H1 (cell line): ENCODE data around the gene MTFR2. TPM values are rescaled to one million over a fixed set of nuclear protein-coding genes. Genes with fewer than 3 reads are reported as not detected.

Experiments used
- CTCF ChIA-PET: fragments of 300-600 bp; sonication (Branson Sonifier 250); formaldehyde crosslinking; loops from one replicate; lab custom pipeline; 2021; ENCODE audit not compliant: partially characterized antibody; lab: Charles Lee
- POLR2A ChIA-PET: fragments of 300-600 bp; sonication (Branson Sonifier 250); formaldehyde crosslinking; loops from one replicate; lab custom pipeline; 2021; ENCODE audit warnings: inconsistent platforms; ENCODE audit not compliant: partially characterized antibody; lab: Charles Lee
- DNase-seq, 2 experiments: peaks; one replicate each; pipeline versions ENCODE4 v3.0.0 to v3.0.0-alpha.2; 2010 to 2022; ENCODE audit warnings: low spot score in 2 of 2, low read depth in 1 of 2, mixed read lengths in 1 of 2
- FAIRE-seq: peaks from 2 replicates; lab custom pipeline; 2011; peaks lifted over from hg19 to GRCh38; lab: Jason Lieb, UNC
- H2AFZ ChIP-seq: 2 replicates; pipeline ENCODE4 v1.8.1; 2012; ENCODE audit warnings: low read length, inconsistent platforms
- H2AK5ac ChIP-seq: 2 replicates; pipeline ENCODE4 v1.6.1; 2013; ENCODE audit warnings: low read depth, low read length
- H2BK120ac ChIP-seq: replicated peaks from 2 replicates; pipeline ENCODE3; 2013; ENCODE audit warnings: low read depth, low read length, inconsistent platforms
- H2BK12ac ChIP-seq: 2 replicates; pipeline ENCODE4 v1.6.1; 2013; ENCODE audit warnings: low read depth, low read length
- H2BK15ac ChIP-seq: 2 replicates; pipeline ENCODE4 v1.6.1; 2013; ENCODE audit warnings: low read length
- H2BK20ac ChIP-seq: 2 replicates; pipeline ENCODE4 v1.6.1; 2013; ENCODE audit warnings: low read length
- H2BK5ac ChIP-seq: 2 replicates; pipeline ENCODE4 v1.6.1; 2013; ENCODE audit warnings: low read depth, low read length
- H3K14ac ChIP-seq: 2 replicates; pipeline ENCODE4 v1.6.1; 2013; ENCODE audit warnings: inconsistent platforms; ENCODE audit not compliant: insufficient read length
- H3K18ac ChIP-seq: 2 replicates; pipeline ENCODE4 v1.6.1; 2013; ENCODE audit warnings: low read length; ENCODE audit errors: extremely low read depth
- H3K23ac ChIP-seq: 2 replicates; pipeline ENCODE4 v1.6.1; 2013; ENCODE audit warnings: inconsistent platforms; ENCODE audit not compliant: insufficient read length
- H3K23me2 ChIP-seq: 2 replicates; pipeline ENCODE4 v1.6.1; 2013; ENCODE audit warnings: low read depth, low read length
- H3K27ac ChIP-seq: 2 replicates; pipeline ENCODE4 v1.6.1; 2011; ENCODE audit warnings: low read depth, low read length, inconsistent platforms
- H3K27me3 ChIP-seq, 4 experiments: replicated peaks in 1 of 4; 1 replicate in 1 of 4; 2 replicates in 3 of 4; pipeline versions ENCODE4 v1.6.1 to v1.8.1; 2011 to 2013; ENCODE audit warnings: low read length in 3 of 4, mild to moderate bottlenecking in 3 of 4, inconsistent platforms in 2 of 4, mixed read lengths in 2 of 4, moderate library complexity in 1 of 4; ENCODE audit not compliant: control insufficient read depth in 3 of 4, insufficient read depth in 3 of 4; ENCODE audit errors: extremely low read depth in 1 of 4
- H3K36me3 ChIP-seq, 4 experiments: 2 replicates each; pipeline versions ENCODE4 v1.6.1 to v1.8.1; 2011 to 2013; ENCODE audit warnings: mild to moderate bottlenecking in 4 of 4, low read length in 3 of 4, moderate library complexity in 2 of 4, control low read depth in 1 of 4, inconsistent platforms in 1 of 4; ENCODE audit not compliant: insufficient read depth in 4 of 4, control insufficient read depth in 2 of 4
- H3K4ac ChIP-seq: replicated peaks from 2 replicates; pipeline ENCODE3; 2013; ENCODE audit warnings: low read length, low read depth, mixed read lengths, inconsistent platforms; ENCODE audit not compliant: insufficient read length
- H3K4me1 ChIP-seq, 4 experiments: replicated peaks in 1 of 4; 1 replicate in 1 of 4; 2 replicates in 3 of 4; pipeline versions ENCODE4 v1.6.1 to v1.8.1; 2011 to 2013; ENCODE audit warnings: low read length in 3 of 4, inconsistent platforms in 2 of 4, mixed read lengths in 1 of 4; ENCODE audit not compliant: insufficient read depth in 4 of 4, control insufficient read depth in 3 of 4
- H3K4me2 ChIP-seq, 2 experiments: 2 replicates each; pipeline versions ENCODE4 v1.6.1 to v1.8.1; 2011 to 2013; ENCODE audit warnings: low read depth in 2 of 2, low read length in 2 of 2, control low read depth in 1 of 2, inconsistent platforms in 1 of 2, mild to moderate bottlenecking in 1 of 2; ENCODE audit not compliant: insufficient read depth in 1 of 2
- H3K4me3 ChIP-seq, 4 experiments: fragments of 200-600, 300-600 bp in 1 of 4; sonication (generic), shearing (Covaris generic), sonication (Bioruptor Twin) in 1 of 4; 2 replicates each; pipeline versions ENCODE4 v1.5.1 to v1.8.1; 2011 to 2016; ENCODE audit warnings: low read length in 4 of 4, low read depth in 3 of 4, control low read depth in 2 of 4, inconsistent platforms in 2 of 4, mild to moderate bottlenecking in 2 of 4, mixed read lengths in 1 of 4, moderate library complexity in 1 of 4; ENCODE audit not compliant: insufficient read depth in 2 of 4; ENCODE audit errors: extremely low read depth in 1 of 4
- H3K56ac ChIP-seq: replicated peaks from 2 replicates; pipeline ENCODE3; 2013; ENCODE audit warnings: low read depth, mild to moderate bottlenecking, mixed read lengths, low read length, inconsistent platforms; ENCODE audit not compliant: insufficient read length
- H3K79me1 ChIP-seq: 2 replicates; pipeline ENCODE4 v1.6.1; 2013; ENCODE audit warnings: low read depth, low read length, control low read depth
- H3K79me2 ChIP-seq, 2 experiments: 2 replicates each; pipeline versions ENCODE4 v1.6.1 to v1.8.1; 2012 to 2013; ENCODE audit warnings: low read length in 2 of 2, mild to moderate bottlenecking in 2 of 2, inconsistent platforms in 1 of 2; ENCODE audit not compliant: insufficient read depth in 2 of 2, control insufficient read depth in 1 of 2
- H3K9ac ChIP-seq, 4 experiments: replicated peaks in 1 of 4; 1 replicate in 1 of 4; 2 replicates in 3 of 4; pipeline versions ENCODE4 v1.6.1 to v1.8.1; 2011 to 2013; ENCODE audit warnings: low read depth in 3 of 4, low read length in 3 of 4, control low read depth in 2 of 4, mild to moderate bottlenecking in 2 of 4, moderate library complexity in 2 of 4, inconsistent platforms in 1 of 4; ENCODE audit errors: extremely low read depth in 1 of 4
- H3K9me3 ChIP-seq, 2 experiments: 2 replicates each; pipeline versions ENCODE4 v1.6.1 to v1.8.1; 2012 to 2013; ENCODE audit warnings: mild to moderate bottlenecking in 2 of 2, moderate library complexity in 2 of 2, control low read depth in 1 of 2, inconsistent platforms in 1 of 2, low read depth in 1 of 2, low read length in 1 of 2, mixed read lengths in 1 of 2; ENCODE audit not compliant: insufficient read depth in 2 of 2
- H4K20me1 ChIP-seq, 2 experiments: replicated peaks in 1 of 2; 2 replicates each; pipeline versions ENCODE3 to v1.8.1; 2011 to 2013; ENCODE audit warnings: inconsistent platforms in 2 of 2, low read length in 2 of 2, mild to moderate bottlenecking in 1 of 2; ENCODE audit not compliant: insufficient read depth in 2 of 2, control insufficient read depth in 1 of 2
- H4K5ac ChIP-seq: 2 replicates; pipeline ENCODE4 v1.6.1; 2013; ENCODE audit warnings: low read length, low read depth, mixed read lengths, inconsistent platforms; ENCODE audit not compliant: insufficient read length
- H4K8ac ChIP-seq: 2 replicates; pipeline ENCODE4 v1.8.0; 2013; ENCODE audit warnings: mild to moderate bottlenecking, moderate library complexity, low read length, inconsistent platforms; ENCODE audit not compliant: insufficient read depth; ENCODE audit errors: extremely low read depth
- H4K91ac ChIP-seq: replicated peaks from 2 replicates; pipeline ENCODE3; 2013; ENCODE audit warnings: low read length, mixed read lengths, inconsistent platforms; ENCODE audit not compliant: insufficient read length
- ATF2 ChIP-seq: IDR thresholded peaks from 2 replicates; pipeline ENCODE4 v1.6.1; 2012; ENCODE audit warnings: low read length, inconsistent platforms
- CTBP2 ChIP-seq: IDR thresholded peaks from 2 replicates; pipeline ENCODE4 v1.7.0; 2011; ENCODE audit warnings: borderline replicate concordance, mild to moderate bottlenecking, moderate library complexity, mixed read lengths, low read length; ENCODE audit not compliant: insufficient read depth, insufficient read length
- FOSL1 ChIP-seq: IDR thresholded peaks from 2 replicates; pipeline ENCODE4 v1.6.1; 2011; ENCODE audit warnings: mild to moderate bottlenecking, low read depth, low read length, moderate library complexity; ENCODE audit not compliant: insufficient read depth
- POLR2A ChIP-seq, 2 experiments: IDR thresholded peaks; 1 replicate in 1 of 2; 2 replicates in 1 of 2; pipeline ENCODE4 v1.6.1; 2011; ENCODE audit warnings: low read depth in 2 of 2, low read length in 2 of 2, mild to moderate bottlenecking in 2 of 2; ENCODE audit errors: control extremely low read depth in 1 of 2
- POLR2AphosphoS5 ChIP-seq: IDR thresholded peaks from 2 replicates; pipeline ENCODE4 v1.6.1; 2011; ENCODE audit warnings: low read depth, low read length
- RAD21 ChIP-seq, 2 experiments: IDR thresholded peaks in 1 of 2; conservative IDR thresholded peaks in 1 of 2; 2 replicates each; pipeline ENCODE4 v1.6.1; 2011; ENCODE audit warnings: low read depth in 2 of 2, low read length in 2 of 2, improper control_type of control experiment in 1 of 2, inconsistent platforms in 1 of 2, mild to moderate bottlenecking in 1 of 2, moderate library complexity in 1 of 2
- RBBP5 ChIP-seq: IDR thresholded peaks from 2 replicates; pipeline ENCODE4 v1.7.1; 2012; ENCODE audit warnings: low read depth, mild to moderate bottlenecking, inconsistent platforms, low read length, moderate library complexity, borderline replicate concordance
- WGBS, 2 experiments: shearing (Covaris generic) in 1 of 2; methylation state at CpG; one replicate each; pipeline versions ENCODE4 v1.1.6 to v1.1.7; 2013 to 2015; ENCODE audit warnings: low lambda C conversion rate in 2 of 2, mixed read lengths in 2 of 2, inconsistent platforms in 1 of 2, low coverage in 1 of 2, missing lambda C conversion rate in 1 of 2; ENCODE audit not compliant: insufficient replicate concordance in 2 of 2, insufficient coverage in 1 of 2, insufficient read length in 1 of 2; ENCODE audit errors: extremely low coverage in 1 of 2, missing lambda C conversion rate in 1 of 2; 5-methylcytosine and 5-hydroxymethylcytosine counted together
- polyA plus RNA-seq, 7 experiments: library from polyadenylated mRNA; depleted of rRNA in 3 of 7; stranded (reverse) in 5 of 7; unstranded in 2 of 7; fragments of >200 nt in 5 of 7; fragments of 200-250 nt in 2 of 7; gene quantifications; 1 replicate in 5 of 7; 2 replicates in 1 of 7; 4 replicates in 1 of 7; pipeline versions ENCODE4 v1.2.1 to v1.2.3, GENCODE V29; 2011 to 2013; ENCODE audit warnings: missing spikeins in 2 of 7, mixed read lengths in 2 of 7
- total RNA-seq: library from RNA; stranded (reverse); fragmentation: NEBNext Ultra II Directional; extraction: Animal tissue kit (Norgen Biotek cat#: 25700); gene quantifications from 2 replicates; pipeline ENCODE4 v1.2.1, GENCODE V29; 2021
- TF ChIP-seq, protein P1 (sequence below): IDR thresholded peaks from 2 replicates; pipeline ENCODE4 v1.6.1; 2011; ENCODE audit warnings: low read length, improper control_type of control experiment

Gene MTFR2
- total and polyA plus RNA-seq, 2 of the 8 experiments (the other 6 are each of a cell fraction or from before 2014, with no cell fraction given), result 8.5 to 10.7 TPM

GRCh38 chr6:136181861-136182260, 68.2 kb downstream of the MTFR2 start:
- Histone ChIP-seq H2BK15ac (no peak overlapping the region), H3K4ac (no peak overlapping the region), H2AFZ (no peak overlapping the region), H2BK12ac (no peak overlapping the region), H2BK20ac (no peak overlapping the region), H3K56ac (no peak overlapping the region), H3K9ac (no peak overlapping the region), H2BK120ac (no peak overlapping the region), H4K20me1 (no peaks in the 10 kb centered on the region), H2AK5ac (no peak overlapping the region)
- TF ChIP-seq CTBP2 (no peak), FOSL1 (no peak), POLR2AphosphoS5 (no peak), RBBP5 (no peak), RAD21 (IDR thresholded peaks at IDR 0.05 in 1 of 2, conservative IDR thresholded peaks at IDR 0.05 in 1 of 2; ENCODE audit: low read depth in 2 of 2, low read length in 2 of 2) (no peak), POLR2A (IDR thresholded peaks at IDR 0.05; ENCODE audit: control extremely low read depth in 1 of 2, low read depth in 2 of 2, low read length in 2 of 2) (no peak), ATF2 (no peak)
- TF ChIP-seq, protein P1, sequence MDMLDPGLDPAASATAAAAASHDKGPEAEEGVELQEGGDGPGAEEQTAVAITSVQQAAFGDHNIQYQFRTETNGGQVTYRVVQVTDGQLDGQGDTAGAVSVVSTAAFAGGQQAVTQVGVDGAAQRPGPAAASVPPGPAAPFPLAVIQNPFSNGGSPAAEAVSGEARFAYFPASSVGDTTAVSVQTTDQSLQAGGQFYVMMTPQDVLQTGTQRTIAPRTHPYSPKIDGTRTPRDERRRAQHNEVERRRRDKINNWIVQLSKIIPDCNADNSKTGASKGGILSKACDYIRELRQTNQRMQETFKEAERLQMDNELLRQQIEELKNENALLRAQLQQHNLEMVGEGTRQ, result no peak
- TF ChIP-seq, all 59 proteins: peak for 0
- Histone ChIP-seq H3K79me2 (no peaks in the 10 kb centered on the region), H3K36me3 (no peaks in the 10 kb centered on the region), H4K8ac (no peak overlapping the region), H4K91ac (no peak overlapping the region), H3K4me1 (no peaks in the 10 kb centered on the region), H3K23me2 (no peaks in the 10 kb centered on the region), H2BK5ac (no peak overlapping the region), H4K5ac (no peak overlapping the region), H3K18ac (no peak overlapping the region), H3K4me2 (no peak overlapping the region), H3K27ac (no peak overlapping the region), H3K79me1 (no peaks in the 10 kb centered on the region), H3K23ac (no peak overlapping the region), H3K27me3 (no peaks in the 10 kb centered on the region), H3K4me3 (no peak overlapping the region), H3K9me3 (no peaks in the 10 kb centered on the region), H3K14ac (no peak overlapping the region)
- CTCF ChIA-PET, result no interaction called here
- no peak for FAIRE-seq
- POLR2A ChIA-PET, result no interaction called here
- DNase-seq, result no peak
- 74% methylated on average over 1 of the region's 1 CpG; no CpG with 5 or more reads in 1 of the 2 experiments for WGBS, 2 experiments
